Kidney (tissue), 14 donors: Measurements from ENCODE around the gene COX15. TPM values are rescaled to one million over a fixed set of nuclear protein-coding genes. Genes with fewer than 3 reads are reported as not detected.

Experiments used
- DNase-seq, 5 donors: peaks; one replicate each; pipeline ENCODE4 v3.0.0-alpha.2; 2013 to 2020
- FAIRE-seq: peaks from 2 replicates; lab custom pipeline; 2012; peaks lifted over from hg19 to GRCh38; lab: Jason Lieb, UNC
- H3K27ac ChIP-seq, 2 donors: one replicate each; pipeline ENCODE4 v1.7.0; 2013; ENCODE audit warnings: low read depth in 2 of 2, low read length in 2 of 2, inconsistent platforms in 1 of 2
- H3K27me3 ChIP-seq: one replicate; pipeline ENCODE4 v1.7.1; 2013; ENCODE audit warnings: low read length, inconsistent platforms; ENCODE audit not compliant: control insufficient read depth, insufficient read depth
- H3K36me3 ChIP-seq, 3 donors: one replicate each; pipeline versions ENCODE4 v1.7.0 to v1.7.1; 2013; ENCODE audit warnings: low read length in 3 of 3, control low read depth in 1 of 3, inconsistent platforms in 1 of 3; ENCODE audit not compliant: insufficient read depth in 3 of 3, control insufficient read depth in 2 of 3
- H3K4me1 ChIP-seq, 3 donors: one replicate each; pipeline versions ENCODE4 v1.7.0 to v1.7.1; 2013; ENCODE audit warnings: low read length in 3 of 3, inconsistent platforms in 1 of 3, low read depth in 1 of 3; ENCODE audit not compliant: control insufficient read depth in 2 of 3, insufficient read depth in 2 of 3
- H3K4me3 ChIP-seq, 3 donors: one replicate each; pipeline versions ENCODE4 v1.7.0 to v1.8.1; 2013; ENCODE audit warnings: low read length in 3 of 3, control low read depth in 1 of 3, inconsistent platforms in 1 of 3
- H3K9ac ChIP-seq, 3 donors: one replicate each; pipeline versions ENCODE4 v1.7.0 to v1.7.1; 2013; ENCODE audit warnings: low read length in 3 of 3, control low read depth in 1 of 3, inconsistent platforms in 1 of 3
- H3K9me3 ChIP-seq, 3 donors: one replicate each; pipeline versions ENCODE4 v1.7.0 to v1.7.1; 2013; ENCODE audit warnings: low read length in 3 of 3, control low read depth in 1 of 3, inconsistent platforms in 1 of 3; ENCODE audit not compliant: control insufficient read depth in 2 of 3, insufficient read depth in 1 of 3
- CTCF ChIP-seq: IDR thresholded peaks from 3 replicates; pipeline ENCODE4 v1.5.1; 2012; ENCODE audit warnings: mild to moderate bottlenecking, moderate library complexity, borderline replicate concordance; ENCODE audit not compliant: insufficient read depth; ENCODE audit errors: extremely low read depth
- intact Hi-C: fragments of 100-400 bp; cut with DNase I; formaldehyde crosslinking; loops from one replicate; pipeline ENCODE4 v1.11.1; 2022
- polyA plus RNA-seq: library from polyadenylated mRNA; stranded (reverse); fragments of 350-450 nt; fragmentation: Illumina TruSeq; extraction: RNeasy Lipid Tissue Mini Kit (QIAGEN cat#74804); gene quantifications from one replicate; pipeline ENCODE4 v1.2.3, GENCODE V29; 2014; ENCODE audit warnings: low read depth, low replicate concordance; ENCODE audit not compliant: insufficient read depth
- total RNA-seq: library from RNA; stranded (reverse); fragmentation: NEBNext Ultra II Directional; extraction: Animal tissue kit (Norgen Biotek cat#: 25700); gene quantifications from one replicate; pipeline ENCODE4 v1.2.1, GENCODE V29; 2021
- donor health status: control.
- donor health status: control.
- donor health status: control.
- donor health status: control.
- donor health status: control.
- donor health status: DM: yes; HTN: yes; CAD: no.
- donor health status: Normal renal cell carcinoma (clear cell type).

COX15 gene
- total and polyA plus RNA-seq, 2 donors from 2014 or later: 30.9 to 40.4 TPM

GRCh38 chr10:99720387-99720786, 11.5 kb downstream of the COX15 start:
- no peak overlapping the region for H3K27ac ChIP-seq
- no peak for FAIRE-seq
- H3K4me1 ChIP-seq: no peaks in the 10 kb centered on the region
- H3K9me3 ChIP-seq: no peaks in the 10 kb centered on the region
- no peaks in the 10 kb centered on the region for H3K27me3 ChIP-seq
- intact Hi-C loops: no loop called here
- H3K9ac ChIP-seq: no peak overlapping the region
- peaks cover 4 to 35% (median 18%) of the 10 kb centered on the region in 3 donors for H3K36me3 ChIP-seq
- no peak overlapping the region for H3K4me3 ChIP-seq
- no peak for TF ChIP-seq CTCF
- DNase-seq: no peak

DNA sequence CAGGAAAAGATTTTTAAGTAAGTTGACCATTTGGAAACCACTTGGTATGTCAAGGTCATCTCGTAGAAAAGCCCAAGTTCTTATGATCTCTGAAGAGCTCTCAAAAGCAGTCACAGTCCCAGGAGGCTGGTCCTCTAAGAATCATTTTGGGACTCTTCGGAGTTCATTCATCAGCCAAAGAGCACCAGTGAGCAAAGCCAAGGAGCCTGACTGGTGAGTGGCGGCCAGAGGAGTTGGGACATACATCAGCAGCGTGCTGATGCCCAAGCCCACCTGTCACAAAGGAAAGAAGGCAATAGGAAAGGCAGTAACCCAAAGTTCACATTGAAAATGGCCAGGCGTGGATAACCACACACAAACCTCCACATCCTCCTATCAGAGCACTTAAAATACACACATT, 17.5 kb downstream of the COX15 start:
- H3K4me1 ChIP-seq: no peaks in the 10 kb centered on the region
- peaks cover 2 to 40% (median 15%) of the 10 kb centered on the region in 3 donors for H3K36me3 ChIP-seq
- no peak for DNase-seq
- no peak for FAIRE-seq
- intact Hi-C loops: no loop called here
- no peak for TF ChIP-seq CTCF
- no peak overlapping the region for H3K4me3 ChIP-seq
- no peak overlapping the region for H3K9ac ChIP-seq
- H3K27me3 ChIP-seq: no peaks in the 10 kb centered on the region
- H3K9me3 ChIP-seq: no peaks in the 10 kb centered on the region
- no peak overlapping the region for H3K27ac ChIP-seq

DNA sequence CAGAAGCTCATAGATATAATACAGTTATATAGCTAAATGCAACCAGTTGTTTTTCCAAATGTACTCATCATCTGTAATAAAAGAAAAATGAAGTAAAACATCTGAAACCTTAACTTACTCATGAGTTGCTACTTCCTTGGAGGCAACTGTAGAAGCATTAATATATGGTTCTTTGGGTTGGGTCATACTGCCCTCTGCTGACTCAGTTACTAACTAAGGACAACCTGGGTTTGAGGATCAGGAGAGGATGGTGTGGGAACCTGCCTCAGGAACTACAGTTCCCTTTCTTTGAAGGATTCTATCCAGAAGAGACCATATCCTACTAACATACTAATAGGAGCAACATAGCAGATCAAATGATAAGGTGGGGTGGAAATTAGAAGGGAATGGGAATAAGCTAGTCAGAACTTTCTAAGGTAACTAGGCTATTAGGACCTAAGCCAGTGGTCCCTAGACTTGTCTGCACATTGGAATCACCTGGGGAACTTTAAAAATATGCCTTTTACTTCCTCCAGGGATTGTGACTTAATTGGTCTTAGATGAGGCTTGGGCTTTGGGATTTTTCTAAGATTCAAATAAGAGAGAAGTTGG, 20.7 kb downstream of the COX15 start:
- TF ChIP-seq CTCF: peak; percentile 59
- H3K27ac ChIP-seq: no peak overlapping the region
- peak in 3 of 5 donors; percentile 28 to 75 (median 63) for DNase-seq
- H3K4me1 ChIP-seq: no peaks in the 10 kb centered on the region
- FAIRE-seq: peak; percentile 17
- no peaks in the 10 kb centered on the region for H3K9me3 ChIP-seq
- no peaks in the 10 kb centered on the region for H3K27me3 ChIP-seq
- intact Hi-C loops: no loop called here
- H3K36me3 ChIP-seq: peaks cover under 1 to 22% (median 7%) of the 10 kb centered on the region in 3 donors
- H3K9ac ChIP-seq: no peak overlapping the region
- H3K4me3 ChIP-seq: no peak overlapping the region
